Testis (tissue), 2 donors: Measurements from ENCODE around the gene CISD3.

Source experiments
- CTCF ChIP-seq, 3 experiments: fragments of 450-650 bp in 2 of 3; fragments of 200-600 bp in 1 of 3; sonication (generic) in 1 of 3; IDR thresholded peaks; one replicate each; pipeline ENCODE4 v1.5.1; 2016 to 2019; ENCODE audit warnings: antibody characterized with exemption in 3 of 3, mild to moderate bottlenecking in 2 of 3, moderate library complexity in 1 of 3
- POLR2A ChIP-seq: fragments of 450-650 bp; IDR thresholded peaks from one replicate; pipeline ENCODE4 v1.6.1; 2017; ENCODE audit warnings: antibody characterized with exemption, mild to moderate bottlenecking, moderate library complexity

DNA sequence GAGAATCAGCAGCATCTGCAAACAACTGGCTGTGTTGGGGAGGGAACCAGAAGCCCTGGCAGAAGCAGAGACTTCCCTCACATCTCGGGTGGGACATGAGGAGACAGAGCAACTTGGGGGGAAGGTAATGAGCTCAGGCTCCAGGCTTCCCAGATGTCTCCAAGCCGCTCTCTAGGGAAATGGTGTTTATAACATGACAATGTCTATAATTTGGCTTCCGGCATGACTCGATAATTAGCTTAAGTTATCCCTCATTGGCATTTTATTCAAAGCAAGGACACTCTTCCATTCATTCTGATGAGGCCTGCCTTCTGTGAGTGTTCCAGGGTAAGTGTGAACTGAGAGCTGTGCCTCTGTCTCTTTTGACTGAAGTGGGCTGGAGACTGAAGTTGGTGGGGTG lies 39.8 kb upstream of the CISD3 start:
- no peak for TF ChIP-seq POLR2A
- TF ChIP-seq CTCF (IDR thresholded peaks at IDR 0.05): no peak
